BJ (cell line): ENCODE data around the gene DHRS4. TPM values are rescaled to one million over a fixed set of nuclear protein-coding genes. Genes with fewer than 3 reads are reported as not detected.
A peak's percentile ranks its signal among the peaks of the same experiment; 100 is the strongest.

Source experiments
- CTCF ChIA-PET: fragments of 350-600 bp; formaldehyde crosslinking; extraction: SDS; loops from one replicate; lab custom pipeline; 2021; ENCODE audit warnings: antibody characterized with exemption, inconsistent platforms; lab: Yijun Ruan, JAX
- POLR2A ChIA-PET: fragments of 300-600 bp; sonication (Branson Sonifier 250); formaldehyde crosslinking; extraction: SDS; loops from one replicate; lab custom pipeline; 2021; ENCODE audit warnings: antibody characterized with exemption; lab: Charles Lee
- DNase-seq: peaks from one replicate; pipeline ENCODE4 v3.0.0-alpha.2; 2011; ENCODE audit warnings: low read depth
- H3K27me3 ChIP-seq: 2 replicates; pipeline ENCODE4 v1.6.0; 2011; ENCODE audit warnings: low read length; ENCODE audit not compliant: control insufficient read depth, insufficient read depth
- H3K36me3 ChIP-seq: 2 replicates; pipeline ENCODE4 v1.5.1; 2011; ENCODE audit warnings: low read length; ENCODE audit not compliant: control insufficient read depth, insufficient read depth
- H3K4me3 ChIP-seq: 2 replicates; pipeline ENCODE4 v1.5.1; 2011; ENCODE audit warnings: low read depth, mild to moderate bottlenecking, control low read depth, low read length
- CTCF ChIP-seq: IDR thresholded peaks from 2 replicates; pipeline ENCODE4 v1.5.1; 2011; ENCODE audit warnings: low read depth, mild to moderate bottlenecking, control low read depth, inconsistent platforms, low read length, moderate library complexity; ENCODE audit not compliant: insufficient read depth
- polyA minus RNA-seq: library from RNA; depleted of rRNA, polyadenylated mRNA; stranded (reverse); fragments of >200 nt; gene quantifications from 2 replicates; pipeline ENCODE4 v1.2.3, GENCODE V29; 2011; rRNA and poly(A)+ RNA removed
- polyA plus RNA-seq: library from polyadenylated mRNA; depleted of rRNA; stranded (reverse); fragments of >200 nt; gene quantifications from 2 replicates; pipeline ENCODE4 v1.2.3, GENCODE V29; 2011; rRNA removed

DHRS4 gene
- 24.3 and 24.7 TPM in 2 replicates for polyA plus RNA-seq
- 4.2 and 5.2 TPM in 2 replicates for polyA minus RNA-seq

GRCh38 chr14:23953464-23954278 lies at the start of gene DHRS4:
TSS of gene DHRS4 (plus strand) at chr14:23953770. CDS start at chr14:23953789, 19 bp downstream.
- ChIA-PET CTCF (interaction anchor here (0.6 to 0.9 kb wide), 5 partner anchors 22 to 441 kb away, joined by 3 to 4 read pairs (median 3); no protein-coding TSS in a partner anchor), POLR2A (no interaction called here)
- H3K4me3 ChIP-seq: peak within 1 kb of the TSS; percentile 79

GRCh38 chr14:23910101-23910875 lies 43.3 kb upstream of the DHRS4 start:
- ChIA-PET CTCF (interaction anchor here (0.7 to 6.2 kb wide), 44 partner anchors 9 to 571 kb away, joined by 3 to 110 read pairs (median 4); partner anchors contain the start of genes AP1G2 and DHRS2), POLR2A (no interaction called here)
- Histone ChIP-seq H3K4me3 (no peak overlapping the region), H3K27me3 (no peaks in the 10 kb centered on the region), H3K36me3 (no peaks in the 10 kb centered on the region)
- no peak for DNase-seq
- TF ChIP-seq CTCF: peak; percentile 91

More at GRCh38 chr14:23953464-23954278, at the start of gene DHRS4:
- TF ChIP-seq CTCF: peak; percentile 93
- Histone ChIP-seq H3K27me3 (no peaks in the 10 kb centered on the region), H3K36me3 (peaks cover 2% of the 10 kb centered on the region; the same call in 1 of the 2 replicates)
- DNase-seq: peak; percentile 29

DNA sequence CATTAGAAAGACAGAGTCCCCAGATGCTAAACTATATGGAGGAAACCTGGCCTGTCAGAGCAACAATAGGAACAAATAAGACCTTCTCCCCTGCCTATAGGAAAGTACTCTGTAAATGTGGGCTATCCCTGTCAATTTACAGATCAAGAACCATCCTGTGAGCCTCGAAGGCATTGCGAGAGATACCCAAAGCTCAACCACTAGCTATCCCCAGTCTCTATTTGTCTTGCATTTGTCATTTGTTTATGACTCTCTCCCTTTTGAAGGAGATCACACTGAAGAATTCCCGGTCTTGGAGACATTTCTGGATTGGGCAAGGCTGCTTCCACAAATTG lies 42.7 kb upstream of the DHRS4 start:
- POLR2A ChIA-PET: no interaction called here
- no peak for DNase-seq
- Histone ChIP-seq H3K36me3 (no peaks in the 10 kb centered on the region), H3K4me3 (no peak overlapping the region), H3K27me3 (no peaks in the 10 kb centered on the region)
- TF ChIP-seq CTCF: no peak
- CTCF ChIA-PET: interaction anchor here (0.7 to 6.2 kb wide), 43 partner anchors 10 to 570 kb away, joined by 3 to 110 read pairs (median 4); partner anchors contain the start of genes AP1G2 and DHRS2

- DNase-seq: no peak
- ChIA-PET POLR2A (no interaction called here), CTCF (interaction anchor here (0.8 to 1.0 kb wide), 2 partner anchors 172 to 327 kb away, joined by 3 to 4 read pairs; no protein-coding TSS in a partner anchor)
- H3K4me3 ChIP-seq: no peak overlapping the region
- no peak for TF ChIP-seq CTCF
- H3K27me3 ChIP-seq: 0 out of 2 replicates have a peak, but pooled peaks cover 3% of the 10 kb centered on the region
- no peaks in the 10 kb centered on the region for H3K36me3 ChIP-seq
Measured at GRCh38 chr14:23915559-23915958, 38.0 kb upstream of the DHRS4 start.
